GM12878 (cell line): ENCODE results near the gene PCCA.

Experiments
- BCL11A ChIP-seq: IDR thresholded peaks from 2 replicates; pipeline ENCODE4 v1.6.1; 2011; ENCODE audit warnings: low read depth, low read length
- ELK1 ChIP-seq: IDR thresholded peaks from 2 replicates; pipeline ENCODE4 v1.6.1; 2012; ENCODE audit warnings: low read depth, low read length, improper control_type of control experiment
- HDAC2 ChIP-seq: fragments of 200-600 bp; sonication (generic); IDR thresholded peaks from 2 replicates; pipeline ENCODE4 v1.6.1; 2017

GRCh38 chr13:100235311-100235901, 146.5 kb downstream of the PCCA start:
- no peak for TF ChIP-seq HDAC2
- no peak for TF ChIP-seq BCL11A
- no peak for TF ChIP-seq ELK1
